WERI-Rb-1 (cell line): Measurements from ENCODE around the gene CFAP100.

Experiments
- DNase-seq: peaks from one replicate; pipeline ENCODE4 v3.0.0-alpha.2; 2020
- H3K27ac ChIP-seq: fragments of 250-450 bp; sonication (Bioruptor Pico); 2 replicates; pipeline ENCODE4 v1.5.1; 2020; ENCODE audit warnings: mild to moderate bottlenecking, moderate library complexity
- H3K27me3 ChIP-seq: fragments of 250-450 bp; sonication (Bioruptor Pico); 2 replicates; pipeline ENCODE4 v1.5.1; 2021; ENCODE audit warnings: mild to moderate bottlenecking, low read depth, moderate library complexity; ENCODE audit not compliant: insufficient read depth, severe bottlenecking
- H3K36me3 ChIP-seq: fragments of 250-450 bp; sonication (Bioruptor Pico); 2 replicates; pipeline ENCODE4 v1.5.1; 2020; ENCODE audit warnings: mild to moderate bottlenecking, moderate library complexity
- H3K4me3 ChIP-seq: 2 replicates; pipeline ENCODE4 v1.5.1; 2011; ENCODE audit warnings: low read depth, mild to moderate bottlenecking, control low read depth, low read length
- H3K9me3 ChIP-seq: fragments of 250-450 bp; sonication (Bioruptor Pico); 2 replicates; pipeline ENCODE4 v1.5.1; 2021; ENCODE audit warnings: mild to moderate bottlenecking, moderate library complexity; ENCODE audit not compliant: severe bottlenecking
- TF ChIP-seq, protein P1 (sequence below): IDR thresholded peaks from 2 replicates; pipeline ENCODE4 v1.5.1; 2011; ENCODE audit warnings: low read depth, mild to moderate bottlenecking, control low read depth, inconsistent platforms, low read length

CFAP100 gene

GRCh38 chr3:126452213-126452612 is 57.5 kb downstream of the CFAP100 start:
- no peak for DNase-seq
- H3K9me3 ChIP-seq = no peaks in the 10 kb centered on the region
- no peak overlapping the region for H3K27ac ChIP-seq
- no peaks in the 10 kb centered on the region for H3K27me3 ChIP-seq
- peaks cover 61% of the 10 kb centered on the region for H3K36me3 ChIP-seq
- TF ChIP-seq, protein P1, sequence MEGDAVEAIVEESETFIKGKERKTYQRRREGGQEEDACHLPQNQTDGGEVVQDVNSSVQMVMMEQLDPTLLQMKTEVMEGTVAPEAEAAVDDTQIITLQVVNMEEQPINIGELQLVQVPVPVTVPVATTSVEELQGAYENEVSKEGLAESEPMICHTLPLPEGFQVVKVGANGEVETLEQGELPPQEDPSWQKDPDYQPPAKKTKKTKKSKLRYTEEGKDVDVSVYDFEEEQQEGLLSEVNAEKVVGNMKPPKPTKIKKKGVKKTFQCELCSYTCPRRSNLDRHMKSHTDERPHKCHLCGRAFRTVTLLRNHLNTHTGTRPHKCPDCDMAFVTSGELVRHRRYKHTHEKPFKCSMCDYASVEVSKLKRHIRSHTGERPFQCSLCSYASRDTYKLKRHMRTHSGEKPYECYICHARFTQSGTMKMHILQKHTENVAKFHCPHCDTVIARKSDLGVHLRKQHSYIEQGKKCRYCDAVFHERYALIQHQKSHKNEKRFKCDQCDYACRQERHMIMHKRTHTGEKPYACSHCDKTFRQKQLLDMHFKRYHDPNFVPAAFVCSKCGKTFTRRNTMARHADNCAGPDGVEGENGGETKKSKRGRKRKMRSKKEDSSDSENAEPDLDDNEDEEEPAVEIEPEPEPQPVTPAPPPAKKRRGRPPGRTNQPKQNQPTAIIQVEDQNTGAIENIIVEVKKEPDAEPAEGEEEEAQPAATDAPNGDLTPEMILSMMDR = no peak
- H3K4me3 ChIP-seq = no peak overlapping the region

DNA sequence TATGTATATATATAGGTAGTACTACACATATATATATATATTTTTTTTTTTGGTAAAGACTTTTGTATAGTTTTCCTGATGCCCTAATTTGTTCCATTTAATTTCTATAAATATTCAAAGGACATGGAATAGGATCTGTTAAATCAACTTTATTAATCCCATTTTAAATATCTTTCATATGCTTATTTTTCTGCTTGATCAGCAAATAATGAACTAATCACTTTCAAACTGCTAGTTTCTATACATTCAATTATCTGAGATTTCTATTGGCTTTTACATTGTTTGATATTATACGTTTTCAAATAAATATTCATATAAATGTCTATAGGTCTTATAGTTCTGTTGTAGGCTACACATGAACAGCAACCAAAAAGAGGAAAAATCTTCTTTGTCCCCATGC is 59.3 kb downstream of the CFAP100 start:
- TF ChIP-seq, protein P1 = no peak
- peaks cover 68% of the 10 kb centered on the region for H3K36me3 ChIP-seq
- no peak overlapping the region for H3K27ac ChIP-seq
- no peaks in the 10 kb centered on the region for H3K27me3 ChIP-seq
- no peaks in the 10 kb centered on the region for H3K9me3 ChIP-seq
- H3K4me3 ChIP-seq = no peak overlapping the region
- DNase-seq = no peak

DNA sequence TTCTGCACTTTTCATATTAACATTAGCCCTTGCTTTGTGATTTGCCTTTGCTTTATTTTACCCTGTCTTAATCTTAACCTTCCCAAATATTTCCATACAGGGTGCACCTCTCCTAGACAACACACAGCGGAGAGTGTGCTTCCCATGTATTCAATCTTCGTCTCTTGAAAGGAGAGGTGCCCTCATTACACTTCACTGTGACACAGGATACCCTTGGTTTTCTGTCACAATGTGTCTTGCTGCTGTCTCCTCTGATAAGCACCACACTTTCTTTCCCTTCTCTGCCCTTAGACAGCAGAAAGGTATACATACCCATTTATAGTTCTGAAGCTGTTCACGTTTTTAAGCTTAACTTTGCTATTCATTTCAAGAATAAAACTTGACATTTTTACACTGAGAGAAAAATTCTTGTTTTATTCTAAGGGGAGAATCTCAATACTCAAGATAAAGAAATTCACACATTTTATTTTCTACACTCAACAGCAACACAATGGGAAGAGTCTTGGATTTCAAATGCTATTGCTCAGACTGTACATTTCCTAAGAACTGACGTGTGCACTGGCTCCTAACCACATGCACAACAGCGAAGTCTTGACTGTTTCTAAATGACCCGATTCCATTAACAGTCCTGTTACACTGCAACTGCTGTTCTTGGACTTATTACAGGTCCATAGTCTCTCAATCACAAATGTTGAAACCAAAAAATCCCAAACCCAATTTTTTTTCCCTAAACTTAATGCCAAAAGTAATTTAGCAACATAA is 59.9 kb downstream of the CFAP100 start:
- peaks cover 73% of the 10 kb centered on the region for H3K36me3 ChIP-seq
- no peaks in the 10 kb centered on the region for H3K9me3 ChIP-seq
- H3K27me3 ChIP-seq = no peaks in the 10 kb centered on the region
- H3K27ac ChIP-seq = no peak overlapping the region
- TF ChIP-seq, protein P1 = no peak
- DNase-seq = no peak
- H3K4me3 ChIP-seq = no peak overlapping the region

- TF ChIP-seq, protein P1 = no peak
- Histone ChIP-seq H3K27me3 (no peaks in the 10 kb centered on the region), H3K27ac (no peak overlapping the region), H3K9me3 (no peaks in the 10 kb centered on the region), H3K4me3 (no peak overlapping the region), H3K36me3 (peaks cover 73% of the 10 kb centered on the region)
- DNase-seq = no peak
Measured at GRCh38 chr3:126456211-126456610, 61.5 kb downstream of the CFAP100 start.

GRCh38 chr3:126456766-126457388 is 62.2 kb downstream of the CFAP100 start:
- Histone ChIP-seq H3K4me3 (no peak overlapping the region), H3K9me3 (no peaks in the 10 kb centered on the region), H3K27me3 (no peaks in the 10 kb centered on the region), H3K36me3 (peaks cover 74% of the 10 kb centered on the region), H3K27ac (no peak overlapping the region)
- DNase-seq = no peak
- TF ChIP-seq, protein P1 = no peak
